H1 (cell line): ENCODE results near the gene PACRGL. TPM values are rescaled to one million over a fixed set of nuclear protein-coding genes. Genes with fewer than 3 reads are reported as not detected.

ENCODE experiments used
- CTCF ChIA-PET: fragments of 300-600 bp; sonication (Branson Sonifier 250); formaldehyde crosslinking; loops from one replicate; lab custom pipeline; 2021; ENCODE audit not compliant: partially characterized antibody; lab: Charles Lee
- POLR2A ChIA-PET: fragments of 300-600 bp; sonication (Branson Sonifier 250); formaldehyde crosslinking; loops from one replicate; lab custom pipeline; 2021; ENCODE audit warnings: inconsistent platforms; ENCODE audit not compliant: partially characterized antibody; lab: Charles Lee
- DNase-seq, 2 experiments: peaks; one replicate each; pipeline versions ENCODE4 v3.0.0 to v3.0.0-alpha.2; 2010 to 2022; ENCODE audit warnings: low spot score in 2 of 2, low read depth in 1 of 2, mixed read lengths in 1 of 2
- FAIRE-seq: peaks from 2 replicates; lab custom pipeline; 2011; peaks lifted over from hg19 to GRCh38; lab: Jason Lieb, UNC
- H2AFZ ChIP-seq: 2 replicates; pipeline ENCODE4 v1.8.1; 2012; ENCODE audit warnings: low read length, inconsistent platforms
- H2AK5ac ChIP-seq: 2 replicates; pipeline ENCODE4 v1.6.1; 2013; ENCODE audit warnings: low read depth, low read length
- H2BK120ac ChIP-seq: replicated peaks from 2 replicates; pipeline ENCODE3; 2013; ENCODE audit warnings: low read depth, low read length, inconsistent platforms
- H2BK12ac ChIP-seq: 2 replicates; pipeline ENCODE4 v1.6.1; 2013; ENCODE audit warnings: low read depth, low read length
- H2BK15ac ChIP-seq: 2 replicates; pipeline ENCODE4 v1.6.1; 2013; ENCODE audit warnings: low read length
- H2BK20ac ChIP-seq: 2 replicates; pipeline ENCODE4 v1.6.1; 2013; ENCODE audit warnings: low read length
- H2BK5ac ChIP-seq: 2 replicates; pipeline ENCODE4 v1.6.1; 2013; ENCODE audit warnings: low read depth, low read length
- H3K14ac ChIP-seq: 2 replicates; pipeline ENCODE4 v1.6.1; 2013; ENCODE audit warnings: inconsistent platforms; ENCODE audit not compliant: insufficient read length
- H3K18ac ChIP-seq: 2 replicates; pipeline ENCODE4 v1.6.1; 2013; ENCODE audit warnings: low read length; ENCODE audit errors: extremely low read depth
- H3K23ac ChIP-seq: 2 replicates; pipeline ENCODE4 v1.6.1; 2013; ENCODE audit warnings: inconsistent platforms; ENCODE audit not compliant: insufficient read length
- H3K23me2 ChIP-seq: 2 replicates; pipeline ENCODE4 v1.6.1; 2013; ENCODE audit warnings: low read depth, low read length
- H3K27ac ChIP-seq: 2 replicates; pipeline ENCODE4 v1.6.1; 2011; ENCODE audit warnings: low read depth, low read length, inconsistent platforms
- H3K27me3 ChIP-seq, 4 experiments: replicated peaks in 1 of 4; 1 replicate in 1 of 4; 2 replicates in 3 of 4; pipeline versions ENCODE4 v1.6.1 to v1.8.1; 2011 to 2013; ENCODE audit warnings: low read length in 3 of 4, mild to moderate bottlenecking in 3 of 4, inconsistent platforms in 2 of 4, mixed read lengths in 2 of 4, moderate library complexity in 1 of 4; ENCODE audit not compliant: control insufficient read depth in 3 of 4, insufficient read depth in 3 of 4; ENCODE audit errors: extremely low read depth in 1 of 4
- H3K36me3 ChIP-seq, 4 experiments: 2 replicates each; pipeline versions ENCODE4 v1.6.1 to v1.8.1; 2011 to 2013; ENCODE audit warnings: mild to moderate bottlenecking in 4 of 4, low read length in 3 of 4, moderate library complexity in 2 of 4, control low read depth in 1 of 4, inconsistent platforms in 1 of 4; ENCODE audit not compliant: insufficient read depth in 4 of 4, control insufficient read depth in 2 of 4
- H3K4ac ChIP-seq: replicated peaks from 2 replicates; pipeline ENCODE3; 2013; ENCODE audit warnings: low read length, low read depth, mixed read lengths, inconsistent platforms; ENCODE audit not compliant: insufficient read length
- H3K4me1 ChIP-seq, 4 experiments: replicated peaks in 1 of 4; 1 replicate in 1 of 4; 2 replicates in 3 of 4; pipeline versions ENCODE4 v1.6.1 to v1.8.1; 2011 to 2013; ENCODE audit warnings: low read length in 3 of 4, inconsistent platforms in 2 of 4, mixed read lengths in 1 of 4; ENCODE audit not compliant: insufficient read depth in 4 of 4, control insufficient read depth in 3 of 4
- H3K4me2 ChIP-seq, 2 experiments: 2 replicates each; pipeline versions ENCODE4 v1.6.1 to v1.8.1; 2011 to 2013; ENCODE audit warnings: low read depth in 2 of 2, low read length in 2 of 2, control low read depth in 1 of 2, inconsistent platforms in 1 of 2, mild to moderate bottlenecking in 1 of 2; ENCODE audit not compliant: insufficient read depth in 1 of 2
- H3K4me3 ChIP-seq, 4 experiments: fragments of 200-600, 300-600 bp in 1 of 4; sonication (generic), shearing (Covaris generic), sonication (Bioruptor Twin) in 1 of 4; 2 replicates each; pipeline versions ENCODE4 v1.5.1 to v1.8.1; 2011 to 2016; ENCODE audit warnings: low read length in 4 of 4, low read depth in 3 of 4, control low read depth in 2 of 4, inconsistent platforms in 2 of 4, mild to moderate bottlenecking in 2 of 4, mixed read lengths in 1 of 4, moderate library complexity in 1 of 4; ENCODE audit not compliant: insufficient read depth in 2 of 4; ENCODE audit errors: extremely low read depth in 1 of 4
- H3K56ac ChIP-seq: replicated peaks from 2 replicates; pipeline ENCODE3; 2013; ENCODE audit warnings: low read depth, mild to moderate bottlenecking, mixed read lengths, low read length, inconsistent platforms; ENCODE audit not compliant: insufficient read length
- H3K79me1 ChIP-seq: 2 replicates; pipeline ENCODE4 v1.6.1; 2013; ENCODE audit warnings: low read depth, low read length, control low read depth
- H3K79me2 ChIP-seq, 2 experiments: 2 replicates each; pipeline versions ENCODE4 v1.6.1 to v1.8.1; 2012 to 2013; ENCODE audit warnings: low read length in 2 of 2, mild to moderate bottlenecking in 2 of 2, inconsistent platforms in 1 of 2; ENCODE audit not compliant: insufficient read depth in 2 of 2, control insufficient read depth in 1 of 2
- H3K9ac ChIP-seq, 4 experiments: replicated peaks in 1 of 4; 1 replicate in 1 of 4; 2 replicates in 3 of 4; pipeline versions ENCODE4 v1.6.1 to v1.8.1; 2011 to 2013; ENCODE audit warnings: low read depth in 3 of 4, low read length in 3 of 4, control low read depth in 2 of 4, mild to moderate bottlenecking in 2 of 4, moderate library complexity in 2 of 4, inconsistent platforms in 1 of 4; ENCODE audit errors: extremely low read depth in 1 of 4
- H3K9me3 ChIP-seq, 2 experiments: 2 replicates each; pipeline versions ENCODE4 v1.6.1 to v1.8.1; 2012 to 2013; ENCODE audit warnings: mild to moderate bottlenecking in 2 of 2, moderate library complexity in 2 of 2, control low read depth in 1 of 2, inconsistent platforms in 1 of 2, low read depth in 1 of 2, low read length in 1 of 2, mixed read lengths in 1 of 2; ENCODE audit not compliant: insufficient read depth in 2 of 2
- H4K20me1 ChIP-seq, 2 experiments: replicated peaks in 1 of 2; 2 replicates each; pipeline versions ENCODE3 to v1.8.1; 2011 to 2013; ENCODE audit warnings: inconsistent platforms in 2 of 2, low read length in 2 of 2, mild to moderate bottlenecking in 1 of 2; ENCODE audit not compliant: insufficient read depth in 2 of 2, control insufficient read depth in 1 of 2
- H4K5ac ChIP-seq: 2 replicates; pipeline ENCODE4 v1.6.1; 2013; ENCODE audit warnings: low read length, low read depth, mixed read lengths, inconsistent platforms; ENCODE audit not compliant: insufficient read length
- H4K8ac ChIP-seq: 2 replicates; pipeline ENCODE4 v1.8.0; 2013; ENCODE audit warnings: mild to moderate bottlenecking, moderate library complexity, low read length, inconsistent platforms; ENCODE audit not compliant: insufficient read depth; ENCODE audit errors: extremely low read depth
- H4K91ac ChIP-seq: replicated peaks from 2 replicates; pipeline ENCODE3; 2013; ENCODE audit warnings: low read length, mixed read lengths, inconsistent platforms; ENCODE audit not compliant: insufficient read length
- CBX5 ChIP-seq: fragments of 300-800, 300-1000 bp; sonication (generic); IDR thresholded peaks from 2 replicates; pipeline ENCODE4 v1.7.1; 2016; ENCODE audit warnings: antibody characterized with exemption, low read length, low read depth
- KDM1A ChIP-seq: fragments of 200-600, 300-600 bp; sonication (generic); IDR thresholded peaks from 2 replicates; pipeline ENCODE4 v1.7.1; 2016; ENCODE audit warnings: mild to moderate bottlenecking, low read length, borderline replicate concordance
- PHF8 ChIP-seq: fragments of 200-600 bp; sonication (generic); conservative IDR thresholded peaks from 2 replicates; pipeline ENCODE4 v1.7.1; 2012; ENCODE audit warnings: low read depth, mild to moderate bottlenecking, inconsistent platforms, low read length, moderate library complexity
- POLR2AphosphoS5 ChIP-seq: IDR thresholded peaks from 2 replicates; pipeline ENCODE4 v1.6.1; 2011; ENCODE audit warnings: low read depth, low read length
- RFX5 ChIP-seq: IDR thresholded peaks from 2 replicates; pipeline ENCODE4 v1.6.1; 2011; ENCODE audit warnings: low read depth, low read length, improper control_type of control experiment, borderline replicate concordance
- RXRA ChIP-seq: IDR thresholded peaks from 2 replicates; pipeline ENCODE4 v1.6.1; 2011; ENCODE audit warnings: low read depth, mild to moderate bottlenecking, low read length, moderate library complexity; ENCODE audit not compliant: insufficient read depth
- WGBS, 2 experiments: shearing (Covaris generic) in 1 of 2; methylation state at CpG; one replicate each; pipeline versions ENCODE4 v1.1.6 to v1.1.7; 2013 to 2015; ENCODE audit warnings: low lambda C conversion rate in 2 of 2, mixed read lengths in 2 of 2, inconsistent platforms in 1 of 2, low coverage in 1 of 2, missing lambda C conversion rate in 1 of 2; ENCODE audit not compliant: insufficient replicate concordance in 2 of 2, insufficient coverage in 1 of 2, insufficient read length in 1 of 2; ENCODE audit errors: extremely low coverage in 1 of 2, missing lambda C conversion rate in 1 of 2; 5-methylcytosine and 5-hydroxymethylcytosine counted together
- polyA plus RNA-seq, 7 experiments: library from polyadenylated mRNA; depleted of rRNA in 3 of 7; stranded (reverse) in 5 of 7; unstranded in 2 of 7; fragments of >200 nt in 5 of 7; fragments of 200-250 nt in 2 of 7; gene quantifications; 1 replicate in 5 of 7; 2 replicates in 1 of 7; 4 replicates in 1 of 7; pipeline versions ENCODE4 v1.2.1 to v1.2.3, GENCODE V29; 2011 to 2013; ENCODE audit warnings: missing spikeins in 2 of 7, mixed read lengths in 2 of 7
- total RNA-seq: library from RNA; stranded (reverse); fragmentation: NEBNext Ultra II Directional; extraction: Animal tissue kit (Norgen Biotek cat#: 25700); gene quantifications from 2 replicates; pipeline ENCODE4 v1.2.1, GENCODE V29; 2021
- TF ChIP-seq, protein P1 (sequence below): IDR thresholded peaks from 2 replicates; pipeline ENCODE4 v1.6.1; 2011; ENCODE audit warnings: low read depth, mild to moderate bottlenecking, low read length; ENCODE audit not compliant: insufficient read depth
- TF ChIP-seq, protein P2 (sequence below): IDR thresholded peaks from 2 replicates; pipeline ENCODE4 v1.6.1; 2012; ENCODE audit warnings: inconsistent platforms
- TF ChIP-seq, protein P3 (sequence below), 3 experiments: IDR thresholded peaks; 1 replicate in 2 of 3; 2 replicates in 1 of 3; pipeline versions ENCODE4 v1.5.1 to v1.6.1; 2011; ENCODE audit warnings: low read length in 3 of 3, mild to moderate bottlenecking in 3 of 3, inconsistent platforms in 2 of 3, low read depth in 1 of 3, moderate library complexity in 1 of 3; ENCODE audit not compliant: insufficient read depth in 1 of 3; ENCODE audit errors: control extremely low read depth in 1 of 3

The PACRGL gene
- total and polyA plus RNA-seq, 2 of the 8 experiments (the other 6 are each of a cell fraction or from before 2014, with no cell fraction given): 7.0 to 13.7 TPM

- Histone ChIP-seq H3K4ac (no peak overlapping the region), H2BK20ac (no peak overlapping the region), H4K5ac (no peak overlapping the region), H4K20me1 (no peaks in the 10 kb centered on the region), H3K79me2 (no peaks in the 10 kb centered on the region), H3K79me1 (no peaks in the 10 kb centered on the region), H3K27me3 (no peaks in the 10 kb centered on the region), H3K9me3 (no peaks in the 10 kb centered on the region), H4K8ac (no peak overlapping the region), H2BK120ac (no peak overlapping the region), H2BK5ac (no peak overlapping the region), H3K27ac (no peak overlapping the region), H2AK5ac (no peak overlapping the region), H3K4me3 (no peak overlapping the region), H3K18ac (no peak overlapping the region), H3K23ac (no peak overlapping the region), H3K56ac (no peak overlapping the region), H4K91ac (no peak overlapping the region), H3K23me2 (no peaks in the 10 kb centered on the region), H3K36me3 (no peaks in the 10 kb centered on the region), H3K4me2 (no peak overlapping the region), H3K9ac (no peak overlapping the region), H2BK12ac (no peak overlapping the region), H3K4me1 (peaks cover 0 to 7% (median 0%) of the 10 kb centered on the region in 4 experiments; a peak in 3 of 7 replicates), H3K14ac (no peak overlapping the region), H2AFZ (no peak overlapping the region), H2BK15ac (no peak overlapping the region)
- 83% methylated on average over 4 of the region's 4 CpGs; no CpG with 5 or more reads in 1 of the 2 experiments for WGBS, 2 experiments
- POLR2A ChIA-PET: no interaction called here
- CTCF ChIA-PET: no interaction called here
- TF ChIP-seq RFX5 (no peak), RXRA (no peak), PHF8 (no peak), POLR2AphosphoS5 (no peak), KDM1A (no peak), CBX5 (no peak)
- TF ChIP-seq, protein P1, sequence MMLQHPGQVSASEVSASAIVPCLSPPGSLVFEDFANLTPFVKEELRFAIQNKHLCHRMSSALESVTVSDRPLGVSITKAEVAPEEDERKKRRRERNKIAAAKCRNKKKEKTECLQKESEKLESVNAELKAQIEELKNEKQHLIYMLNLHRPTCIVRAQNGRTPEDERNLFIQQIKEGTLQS: no peak
- TF ChIP-seq, protein P2, sequence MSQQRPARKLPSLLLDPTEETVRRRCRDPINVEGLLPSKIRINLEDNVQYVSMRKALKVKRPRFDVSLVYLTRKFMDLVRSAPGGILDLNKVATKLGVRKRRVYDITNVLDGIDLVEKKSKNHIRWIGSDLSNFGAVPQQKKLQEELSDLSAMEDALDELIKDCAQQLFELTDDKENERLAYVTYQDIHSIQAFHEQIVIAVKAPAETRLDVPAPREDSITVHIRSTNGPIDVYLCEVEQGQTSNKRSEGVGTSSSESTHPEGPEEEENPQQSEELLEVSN: no peak
- TF ChIP-seq, protein P3, sequence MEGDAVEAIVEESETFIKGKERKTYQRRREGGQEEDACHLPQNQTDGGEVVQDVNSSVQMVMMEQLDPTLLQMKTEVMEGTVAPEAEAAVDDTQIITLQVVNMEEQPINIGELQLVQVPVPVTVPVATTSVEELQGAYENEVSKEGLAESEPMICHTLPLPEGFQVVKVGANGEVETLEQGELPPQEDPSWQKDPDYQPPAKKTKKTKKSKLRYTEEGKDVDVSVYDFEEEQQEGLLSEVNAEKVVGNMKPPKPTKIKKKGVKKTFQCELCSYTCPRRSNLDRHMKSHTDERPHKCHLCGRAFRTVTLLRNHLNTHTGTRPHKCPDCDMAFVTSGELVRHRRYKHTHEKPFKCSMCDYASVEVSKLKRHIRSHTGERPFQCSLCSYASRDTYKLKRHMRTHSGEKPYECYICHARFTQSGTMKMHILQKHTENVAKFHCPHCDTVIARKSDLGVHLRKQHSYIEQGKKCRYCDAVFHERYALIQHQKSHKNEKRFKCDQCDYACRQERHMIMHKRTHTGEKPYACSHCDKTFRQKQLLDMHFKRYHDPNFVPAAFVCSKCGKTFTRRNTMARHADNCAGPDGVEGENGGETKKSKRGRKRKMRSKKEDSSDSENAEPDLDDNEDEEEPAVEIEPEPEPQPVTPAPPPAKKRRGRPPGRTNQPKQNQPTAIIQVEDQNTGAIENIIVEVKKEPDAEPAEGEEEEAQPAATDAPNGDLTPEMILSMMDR (IDR thresholded peaks at IDR 0.05; ENCODE audit: control extremely low read depth in 1 of 3, insufficient read depth in 1 of 3, low read depth in 1 of 3, low read length in 3 of 3): no peak
- no peak for DNase-seq
- FAIRE-seq: no peak
Observed at GRCh38 chr4:20658456-20658855, 41.8 kb upstream of the PACRGL start.
